A172 (cell line): ENCODE measurements around the gene DMRT2. TPM values are rescaled to one million over a fixed set of nuclear protein-coding genes. Genes with fewer than 3 reads are reported as not detected.

ENCODE experiments used
- DNase-seq: peaks from one replicate; pipeline ENCODE4 v3.0.0-alpha.2; 2015; ENCODE audit warnings: low spot score
- total RNA-seq: library from RNA; depleted of rRNA; stranded (reverse); fragments of >200 nt; shearing (Covaris generic); gene quantifications from 2 replicates; pipeline ENCODE4 v1.2.3, GENCODE V29; 2014; rRNA removed

DMRT2 gene
- total RNA-seq, 1 experiment from 2014 or later = not detected

DNA sequence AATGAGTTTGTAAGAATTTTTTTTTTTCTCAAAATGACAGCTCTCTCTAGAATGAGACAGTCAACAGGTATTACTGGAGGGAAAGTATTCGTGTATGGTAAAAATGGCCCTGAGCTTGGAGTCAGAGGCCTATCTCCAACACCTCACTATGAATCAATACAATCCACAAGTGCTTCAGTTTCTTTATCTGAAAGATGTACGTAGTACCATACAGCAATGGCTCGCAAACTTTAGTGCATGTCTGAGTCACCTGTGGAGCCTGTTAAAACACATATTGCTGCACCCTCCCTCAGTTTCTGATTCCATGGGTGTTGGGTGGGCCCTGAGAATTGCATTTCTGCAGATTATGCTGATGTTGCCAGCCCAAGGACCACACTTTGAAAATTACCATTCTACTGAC is 44.6 kb downstream of the DMRT2 start:
- no peak for DNase-seq

DNA sequence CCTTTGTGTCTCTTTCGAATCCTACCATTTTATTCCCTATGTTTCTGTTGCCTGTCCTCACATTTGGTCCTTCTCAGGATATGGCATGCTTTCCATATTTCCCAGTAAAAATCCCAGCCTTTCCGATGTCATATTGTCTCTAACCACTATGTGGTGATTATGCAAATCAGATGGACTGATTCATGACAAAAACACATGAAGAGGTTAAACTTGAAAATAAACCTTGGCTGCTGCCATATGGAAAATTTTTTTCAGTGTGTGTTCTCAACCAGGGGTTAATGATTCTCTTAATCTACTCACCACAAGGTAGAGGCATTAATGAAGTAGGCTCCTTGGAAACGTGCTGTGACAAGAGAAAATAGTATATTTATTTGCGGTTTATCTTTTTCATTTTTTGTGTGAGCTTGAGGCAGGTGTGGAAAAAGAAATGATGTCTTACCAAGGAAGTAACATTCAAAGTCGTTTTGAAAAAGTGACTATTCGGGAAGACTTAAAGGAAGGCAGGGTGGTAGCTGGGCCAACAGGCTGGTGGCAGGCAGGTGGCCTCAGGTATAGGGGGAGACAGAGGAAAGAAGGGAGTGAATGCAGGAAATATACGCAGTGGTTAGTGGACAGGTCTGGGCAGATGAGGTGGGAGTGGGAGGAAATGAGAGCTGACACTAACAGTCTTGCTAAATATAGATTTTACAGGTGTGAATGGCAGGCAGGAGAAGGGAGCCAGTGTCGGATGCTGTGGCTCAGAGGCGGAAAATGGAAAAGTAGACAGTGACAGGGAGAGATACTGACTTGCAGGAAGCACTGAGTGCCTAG is 46.2 kb downstream of the DMRT2 start:
- DNase-seq = no peak

DNA sequence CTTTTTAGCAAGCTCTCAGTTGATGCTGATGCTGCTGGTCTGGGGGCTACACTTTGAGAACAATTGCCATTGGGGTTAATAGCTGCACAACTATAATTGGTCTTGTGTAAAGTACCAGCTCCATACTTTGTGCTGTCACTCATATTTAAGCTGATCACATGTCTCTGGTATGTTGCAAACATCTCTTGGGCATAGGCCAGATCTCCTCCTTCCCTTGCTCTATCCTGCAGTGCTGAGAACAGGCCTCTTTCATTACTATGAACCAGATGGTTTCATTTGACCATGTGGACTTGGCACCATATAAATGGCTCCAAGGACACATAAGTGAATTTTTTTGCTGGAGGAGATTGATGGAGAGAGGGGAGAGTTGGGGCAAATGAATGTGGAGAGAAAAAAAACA is 48.4 kb downstream of the DMRT2 start:
- no peak for DNase-seq

- DNase-seq = no peak
Measured at GRCh38 chr9:1100201-1100600, 50.0 kb downstream of the DMRT2 start.

GRCh38 chr9:1100945-1101344 is 50.8 kb downstream of the DMRT2 start:
- peak; percentile 19 for DNase-seq

DNA sequence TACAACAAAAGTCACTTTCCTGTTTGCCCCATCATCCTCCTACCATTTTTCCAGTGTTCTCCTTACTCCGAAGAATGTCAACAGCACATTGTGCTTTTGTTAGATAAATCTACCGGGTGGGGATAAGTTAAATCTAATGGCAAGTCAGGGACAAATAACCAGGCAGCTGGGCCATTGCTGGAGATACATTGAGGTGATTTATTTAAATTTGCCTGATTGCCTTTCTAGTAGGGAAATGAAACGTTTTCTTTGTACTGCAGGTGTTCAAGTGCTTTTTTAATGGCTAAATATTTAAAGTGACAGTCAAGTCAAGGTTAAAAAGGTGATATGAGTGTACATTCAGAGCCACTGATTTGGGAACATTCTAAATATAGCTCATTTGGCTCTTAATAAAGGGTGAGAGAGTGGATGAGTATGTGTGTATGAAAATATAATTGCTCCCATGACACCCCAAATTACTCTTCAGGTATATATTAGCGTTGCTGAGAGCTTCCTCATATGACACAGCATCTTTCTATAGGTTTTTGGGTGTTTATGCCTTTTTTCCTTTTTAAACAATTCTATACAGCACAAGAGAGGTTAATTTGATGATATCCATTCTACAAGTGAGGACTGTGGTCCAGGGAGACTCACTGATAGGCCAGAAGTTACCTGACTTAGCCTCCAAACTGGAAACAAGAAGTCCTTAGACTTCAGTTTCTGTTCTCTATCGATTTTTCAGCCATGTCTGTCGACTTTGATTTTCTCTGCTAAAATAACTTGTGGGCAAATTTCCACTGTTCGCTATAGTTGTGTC is 51.9 kb downstream of the DMRT2 start:
- DNase-seq = no peak

DNA sequence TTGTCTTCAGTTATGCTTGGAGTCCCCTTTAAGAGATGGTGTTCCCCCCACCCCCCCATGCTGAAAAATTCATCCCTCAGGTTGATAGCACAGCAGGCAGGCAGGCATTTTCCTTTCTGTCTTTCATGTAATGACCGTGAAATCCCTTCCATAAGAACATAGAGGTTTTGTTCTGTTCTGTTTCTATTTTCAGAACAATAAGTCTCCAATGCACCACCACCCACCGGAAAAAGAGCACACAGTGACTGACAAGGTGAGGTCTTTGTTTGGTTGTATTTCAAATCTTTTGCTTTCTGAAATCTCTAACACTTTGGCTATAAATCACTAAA is 52.4 kb downstream of the DMRT2 start:
- DNase-seq = no peak

Other genes with a start within 250 kb of the DMRT2 start
- gene DMRT1, start 208.7 kb upstream of the DMRT2 start, total RNA-seq = 0.46 and 0.78 TPM in 2 replicates
- 0.24 TPM in 2 replicates for gene DMRT3, start 73.7 kb upstream of the DMRT2 start, total RNA-seq